Stimulated activated CD4-positive, alpha-beta T cell treated with anti-CD3 and anti-CD28 coated beads, Interleukin-15, amount 100 ng/mL, for 48 hours (primary cell): ENCODE measurements around the gene UNC5C.

Experiments
- DNase-seq, 2 donors: peaks; one replicate each; pipeline ENCODE4 v3.0.0-alpha.2; 2020; ENCODE audit warnings: low read depth in 2 of 2

The UNC5C gene

DNA sequence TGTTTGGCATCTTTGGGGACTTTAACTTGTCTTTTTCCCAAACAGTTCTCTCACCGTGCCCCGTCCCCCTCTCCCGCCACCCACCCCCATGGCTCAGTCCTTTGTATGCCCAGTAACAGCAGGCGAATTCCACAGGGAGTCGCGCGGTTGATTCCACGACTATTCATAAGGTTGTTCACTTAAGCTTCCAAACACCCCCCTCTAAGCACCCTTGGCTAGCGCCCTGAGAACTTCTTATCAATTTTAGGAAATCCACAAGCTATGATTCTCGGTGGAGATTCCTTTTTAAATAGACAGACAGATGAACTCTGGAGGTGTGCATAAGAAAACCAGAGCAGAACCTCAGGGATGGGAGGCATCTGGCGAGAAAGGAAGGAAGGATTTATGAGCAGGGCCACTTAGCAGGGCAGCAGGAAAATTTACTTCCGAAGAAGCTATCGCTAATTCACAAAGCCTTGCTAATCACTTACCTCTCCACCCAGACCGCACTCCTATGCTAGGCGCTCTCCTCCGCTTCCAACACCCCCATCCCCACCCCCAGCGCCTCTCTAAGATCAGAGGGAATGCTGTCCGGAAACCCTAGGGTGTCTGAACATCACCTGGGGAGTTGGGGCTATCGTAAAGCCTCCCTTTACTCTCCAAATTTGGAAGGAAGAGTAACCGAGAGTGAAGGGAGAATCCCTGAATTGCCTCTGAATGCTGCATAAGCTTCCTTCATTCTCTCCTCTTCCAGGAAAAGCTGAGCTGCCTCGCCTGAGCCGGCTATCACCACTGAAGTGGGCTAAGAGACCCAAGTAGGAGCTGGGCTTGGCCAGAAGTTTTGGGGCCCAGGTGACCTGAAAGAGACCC is 1.7 kb downstream of the UNC5C start:
- no peak for DNase-seq

DNA sequence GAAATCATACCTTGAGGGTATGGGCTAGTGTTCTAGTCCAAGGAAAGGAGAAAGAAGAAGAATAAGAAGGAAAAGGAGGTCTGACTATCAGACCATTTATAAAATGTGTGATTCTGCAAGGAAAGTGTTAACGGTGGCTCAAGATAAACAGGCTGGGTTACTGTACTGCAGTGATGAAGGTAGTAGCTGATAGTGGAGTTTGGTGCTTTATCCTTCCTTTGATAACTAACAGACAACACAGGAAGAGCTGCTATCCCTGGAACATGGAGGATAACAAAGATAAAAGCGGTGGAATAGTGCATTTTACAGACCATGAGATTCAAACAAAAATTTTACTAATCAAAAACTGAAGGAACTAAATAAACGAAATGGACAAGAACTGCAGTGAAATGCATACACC is 2.6 kb downstream of the UNC5C start:
- no peak for DNase-seq

DNA sequence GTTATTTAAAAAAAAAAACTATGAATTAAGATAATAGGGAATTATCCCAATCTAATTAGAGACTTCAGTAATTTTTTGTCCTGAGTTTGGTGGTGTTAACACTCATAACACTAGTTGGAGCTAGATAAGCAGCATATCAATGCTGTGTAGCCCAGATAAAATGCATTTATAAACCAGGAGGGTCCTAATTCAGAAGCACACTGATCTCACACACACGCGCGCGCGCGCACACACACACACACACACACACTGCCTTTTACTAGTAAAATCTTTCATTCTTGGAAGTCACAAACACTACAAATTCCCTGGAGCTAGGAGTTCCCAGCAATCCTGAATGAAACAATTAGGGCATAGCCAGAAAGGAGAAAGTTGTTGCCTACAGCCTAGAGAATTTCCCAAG is 3.2 kb downstream of the UNC5C start:
- no peak for DNase-seq

GRCh38 chr4:95544113-95545103 is 4.4 kb downstream of the UNC5C start:
- DNase-seq = no peak

GRCh38 chr4:95541889-95542607 is 6.7 kb downstream of the UNC5C start:
- no peak for DNase-seq

GRCh38 chr4:95541094-95541493 is 7.7 kb downstream of the UNC5C start:
- no peak for DNase-seq

DNA sequence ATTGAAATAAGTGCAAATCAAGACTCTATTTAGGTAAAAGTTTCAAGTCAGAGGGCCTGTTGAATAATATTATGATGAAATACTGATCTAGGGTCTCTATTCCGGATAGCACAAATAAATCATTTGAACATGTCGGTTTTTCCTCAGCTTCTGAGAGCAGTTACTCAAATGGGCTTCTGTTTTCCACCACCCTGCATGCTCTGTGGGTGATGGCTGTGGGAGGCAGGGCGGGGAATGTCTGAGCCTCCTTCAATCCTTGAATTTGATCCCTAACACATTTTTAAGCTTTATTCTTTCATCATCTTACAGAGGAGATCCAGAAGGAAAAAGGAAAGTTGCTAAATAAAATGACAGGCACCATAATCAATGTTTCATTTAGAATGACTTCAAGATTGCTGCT is 8.5 kb downstream of the UNC5C start:
- DNase-seq = no peak

GRCh38 chr4:95539106-95539505 is 9.7 kb downstream of the UNC5C start:
- DNase-seq = no peak

DNA sequence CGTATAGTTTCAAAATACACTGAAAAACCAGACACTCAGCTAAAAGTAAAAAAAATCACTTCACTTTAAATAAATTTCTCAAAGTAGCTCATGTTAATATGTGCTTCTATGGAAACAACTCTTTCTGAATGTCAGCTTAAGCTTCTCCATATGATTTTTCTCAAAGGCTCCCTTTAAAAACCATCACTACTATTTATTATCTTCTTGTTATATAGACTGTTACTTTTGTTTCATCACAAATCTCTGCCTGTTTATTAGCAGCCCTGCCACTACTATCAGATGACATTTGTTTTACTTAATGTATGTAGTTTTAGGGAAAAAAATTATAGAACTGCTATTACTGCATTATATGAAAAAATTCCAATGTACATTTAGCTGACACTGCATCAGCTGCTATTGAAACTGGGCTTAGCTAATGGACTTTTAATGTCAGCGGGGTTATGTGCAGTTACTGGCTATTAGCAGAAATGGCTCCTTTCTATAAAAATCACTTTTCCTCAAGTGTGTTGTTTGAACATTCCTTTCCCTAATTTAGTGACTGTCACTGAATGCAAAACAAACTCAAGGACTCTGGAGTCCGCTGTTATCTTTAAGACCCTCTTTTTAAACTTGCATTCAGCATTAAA is 10.8 kb downstream of the UNC5C start:
- DNase-seq = no peak

DNA sequence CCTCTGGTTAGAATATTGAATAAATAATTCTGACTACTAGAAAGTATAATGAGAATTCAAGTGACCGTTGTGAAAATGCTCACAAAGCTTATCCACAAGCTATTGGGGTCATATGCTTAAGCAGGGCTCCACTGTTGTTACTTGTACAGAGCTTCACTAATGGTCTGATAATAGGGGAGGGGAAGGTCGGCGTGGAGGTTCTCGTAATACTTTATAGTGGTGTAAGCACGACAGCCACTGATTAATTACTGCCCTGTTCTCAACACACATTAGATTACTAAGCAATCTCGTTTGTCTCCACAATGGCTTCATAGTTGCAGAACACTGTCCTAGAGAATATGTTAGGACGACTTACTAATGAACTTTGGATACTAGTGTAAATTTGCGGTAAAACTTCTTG is 11.6 kb downstream of the UNC5C start:
- DNase-seq = no peak

DNA sequence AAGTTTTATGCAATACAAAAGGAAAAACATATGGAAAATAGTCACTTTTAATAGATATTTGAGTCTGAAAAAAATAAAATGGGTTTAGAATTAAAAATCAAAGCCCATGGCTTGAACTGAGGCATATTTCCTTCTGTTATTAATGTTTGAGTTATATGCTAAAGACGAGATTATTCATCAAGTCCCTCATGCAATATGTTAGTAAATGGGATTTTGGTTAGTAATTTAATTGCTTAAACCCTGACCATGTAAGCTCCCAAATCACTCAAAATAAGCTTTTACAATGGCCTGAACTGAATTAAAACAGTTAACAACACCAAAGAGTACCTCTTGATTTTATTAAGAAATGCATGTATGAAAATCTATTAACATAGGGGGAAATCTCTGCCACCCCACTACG is 12.1 kb downstream of the UNC5C start:
- DNase-seq = no peak

- DNase-seq = no peak
These were observed 13.6 kb downstream of the UNC5C start for GRCh38 chr4:95535180-95535579.

DNA sequence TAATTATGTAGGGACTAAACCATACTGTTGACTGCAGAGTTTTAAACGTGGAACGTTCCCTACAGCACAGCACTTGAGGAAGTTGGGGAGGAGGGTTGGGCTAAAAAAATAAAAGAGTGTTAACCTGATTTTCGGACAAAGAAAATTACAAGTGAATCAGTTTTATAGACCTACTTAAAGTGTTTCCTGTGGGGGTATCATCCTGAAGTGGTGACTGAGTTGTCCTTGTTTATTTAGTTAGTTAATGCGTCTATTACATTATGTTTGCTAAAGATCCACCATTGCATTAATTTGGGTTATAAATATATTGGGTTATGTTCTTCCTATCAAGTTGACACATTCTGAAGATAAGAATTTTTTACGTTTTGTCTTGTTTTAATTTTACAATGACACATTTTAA is 14.7 kb downstream of the UNC5C start:
- no peak for DNase-seq

- DNase-seq = no peak
These were observed 15.5 kb downstream of the UNC5C start for GRCh38 chr4:95533254-95533653.

DNA sequence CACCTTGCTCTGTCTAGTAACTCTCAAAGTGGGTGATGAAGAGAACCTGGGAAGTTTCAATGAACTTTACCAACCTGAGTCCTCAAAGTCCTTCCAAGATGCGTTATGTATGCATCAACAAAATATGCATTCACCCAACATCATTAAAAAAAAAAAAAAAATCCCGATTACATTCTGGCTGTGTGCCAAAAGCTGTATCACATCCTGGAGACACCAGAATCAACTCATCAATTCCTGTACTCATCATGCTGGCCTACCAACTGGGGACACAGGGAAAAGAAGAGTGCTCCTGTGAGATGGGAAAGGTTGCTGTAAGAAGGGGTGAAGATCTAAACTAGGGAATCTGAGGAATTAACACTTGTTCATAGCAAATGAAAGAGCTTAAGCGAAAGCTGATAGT is 16.5 kb downstream of the UNC5C start:
- no peak for DNase-seq

- no peak for DNase-seq
These were observed 17.6 kb downstream of the UNC5C start for GRCh38 chr4:95531141-95531540.

DNA sequence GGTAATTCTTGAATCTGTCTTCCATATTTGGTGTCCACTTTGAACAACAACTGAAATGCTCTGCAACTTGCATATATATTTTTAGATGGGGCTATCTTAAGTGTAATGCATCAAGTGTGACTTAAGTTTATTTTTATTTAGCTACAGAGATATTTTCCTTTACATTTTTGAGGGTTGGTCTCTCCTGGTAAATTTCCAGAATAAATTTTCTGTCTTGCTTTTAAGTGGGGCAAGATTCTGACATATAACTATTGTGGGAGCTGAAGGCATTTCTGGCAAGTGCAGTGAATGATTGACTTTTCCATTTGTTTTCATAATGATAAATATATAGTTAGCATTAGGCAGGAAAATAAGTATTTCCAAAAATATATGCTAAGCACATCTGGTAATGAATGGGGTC is 18.8 kb downstream of the UNC5C start:
- DNase-seq = no peak

DNA sequence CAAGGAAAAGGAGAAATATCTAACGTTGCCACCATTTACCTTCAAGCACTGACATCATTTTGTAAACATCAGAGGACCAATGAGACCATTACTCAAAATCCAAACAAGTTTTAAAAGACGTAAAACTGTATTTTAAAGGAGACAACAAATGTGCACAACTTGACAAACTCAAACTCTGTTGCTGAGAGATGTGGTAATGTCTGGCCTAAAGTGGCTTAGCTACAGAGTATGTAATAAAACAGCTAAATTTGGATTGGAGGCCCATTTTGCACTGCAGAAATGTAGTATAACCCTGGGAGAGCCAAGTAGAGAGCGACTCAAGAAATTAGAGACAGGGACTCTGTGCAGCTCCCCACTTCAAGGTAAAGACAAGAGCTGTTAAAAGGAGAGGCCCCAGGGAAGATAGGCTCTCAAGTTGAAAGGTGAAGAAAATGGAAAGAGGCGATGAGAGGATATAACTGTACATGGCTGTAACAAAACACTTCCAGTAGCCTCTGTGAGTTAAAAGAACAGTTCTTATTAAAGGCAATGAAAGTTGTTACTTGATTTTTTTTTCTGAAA is 20.3 kb downstream of the UNC5C start:
- DNase-seq = no peak

DNA sequence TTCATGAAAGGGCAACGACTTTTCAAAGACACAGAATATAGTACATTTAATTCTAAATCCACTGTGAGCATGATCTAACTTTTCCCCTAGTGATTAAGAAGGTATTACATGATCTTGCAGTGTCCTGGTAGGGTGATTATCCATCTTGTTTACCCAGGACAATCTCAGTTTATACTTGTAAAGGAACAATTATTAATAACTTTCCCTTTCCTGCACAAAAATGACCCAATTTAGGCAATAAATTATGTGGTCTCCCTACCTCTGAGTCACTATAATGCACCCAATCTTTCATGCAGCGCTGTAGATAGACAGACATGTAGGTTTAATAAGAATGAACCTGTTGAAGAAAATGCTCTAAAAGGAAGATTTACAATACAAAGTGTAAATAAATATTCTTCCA is 22.7 kb downstream of the UNC5C start:
- no peak for DNase-seq

DNA sequence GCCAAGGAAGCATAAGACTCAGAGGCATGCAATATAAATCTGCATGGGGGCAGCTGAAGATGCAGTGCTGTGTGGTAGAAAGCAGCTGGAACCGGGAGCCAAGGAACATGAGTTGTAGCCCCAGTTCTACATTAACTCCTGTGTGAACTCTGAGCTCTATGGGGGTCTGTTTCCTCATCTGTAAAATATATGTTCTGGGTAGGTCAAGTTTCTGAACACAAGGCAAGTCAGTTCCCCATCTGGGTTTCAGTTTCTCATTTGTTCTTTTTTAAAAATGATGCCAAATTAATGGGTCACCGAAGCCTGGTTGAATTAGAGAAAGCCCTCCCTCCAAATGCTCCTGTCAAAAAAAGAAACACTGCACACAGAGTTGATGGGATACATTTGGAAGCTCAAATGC is 24.0 kb downstream of the UNC5C start:
- no peak for DNase-seq

- DNase-seq = no peak
These were observed 24.6 kb downstream of the UNC5C start for GRCh38 chr4:95524184-95524583.
